Nucleus accumbens (tissue), 56 donors: ENCODE data around the gene HIRIP3.
"Not testable (repeated sequence)": the region's sequence is repeated elsewhere in the genome, so short reads cannot be mapped to it uniquely, and the experiment has no call there.

Experiments
- DNase-seq, 56 donors: peaks; one replicate each; lab custom pipeline; 2025; lab: John Stamatoyannopoulos, UW

The HIRIP3 gene

DNA sequence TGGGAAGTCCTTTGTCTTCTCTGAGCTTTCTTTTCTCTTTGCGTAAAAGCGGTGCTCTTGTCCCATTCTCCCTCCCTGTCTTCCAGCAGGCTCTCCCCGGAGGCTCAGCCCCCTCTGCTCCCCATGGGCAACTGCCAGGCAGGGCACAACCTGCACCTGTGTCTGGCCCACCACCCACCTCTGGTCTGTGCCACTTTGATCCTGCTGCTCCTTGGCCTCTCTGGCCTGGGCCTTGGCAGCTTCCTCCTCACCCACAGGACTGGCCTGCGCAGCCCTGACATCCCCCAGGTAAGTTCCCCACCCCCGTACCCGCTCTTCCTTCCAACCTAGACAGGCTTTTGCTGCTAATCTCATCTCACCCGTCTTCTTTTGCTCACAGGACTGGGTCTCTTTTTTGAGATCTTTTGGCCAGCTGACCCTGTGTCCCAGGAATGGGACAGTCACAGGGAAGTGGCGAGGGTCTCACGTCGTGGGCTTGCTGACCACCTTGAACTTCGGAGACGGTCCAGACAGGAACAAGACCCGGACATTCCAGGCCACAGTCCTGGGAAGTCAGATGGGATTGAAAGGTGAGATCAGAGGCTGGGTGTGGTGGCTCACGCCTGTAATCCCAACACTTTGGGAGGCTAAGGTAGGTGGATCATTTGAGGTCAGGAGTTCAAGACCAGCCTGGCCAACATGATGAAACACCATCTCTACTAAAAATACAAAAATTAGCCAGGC, 32.2 kb downstream of the HIRIP3 start:
- DNase-seq, result no peak

GRCh38 chr16:29962344-29962994, 32.9 kb downstream of the HIRIP3 start:
- DNase-seq, result peak in 5 of 56 donors; percentile 9 to 41 (median 31)

GRCh38 chr16:29961479-29962343, 33.7 kb downstream of the HIRIP3 start, which contains the start of gene TMEM219:
TSS of gene TMEM219 (plus strand) at chr16:29962079. CDS start at chr16:29963144, 1,065 bp downstream.
- peak; percentile 37 to 94 (median 84) for DNase-seq

- DNase-seq, result peak in 1 of 56 donors; percentile 55
Observed at GRCh38 chr16:29961127-29961478, 34.3 kb downstream of the HIRIP3 start.

DNA sequence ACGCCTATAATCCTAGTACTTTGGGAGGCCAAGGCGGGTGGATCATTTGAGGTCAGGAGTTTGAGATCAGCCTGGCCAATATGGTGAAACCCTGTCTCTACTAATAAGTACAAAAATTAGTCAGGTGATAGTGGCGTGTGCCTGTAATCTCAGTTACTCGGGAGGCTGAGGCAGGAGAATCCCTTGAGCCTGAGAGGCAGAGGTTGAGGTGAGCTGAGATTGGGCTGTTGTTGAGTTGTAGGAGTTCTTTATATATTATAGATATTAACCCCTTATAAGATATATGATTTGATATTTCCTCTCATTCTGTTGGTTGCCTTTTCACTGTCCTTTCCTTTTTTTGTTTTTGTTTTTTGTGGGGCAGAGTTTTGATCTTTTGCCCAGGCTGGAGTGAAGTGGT, 35.6 kb downstream of the HIRIP3 start:
- not testable (repeated sequence) for DNase-seq

DNA sequence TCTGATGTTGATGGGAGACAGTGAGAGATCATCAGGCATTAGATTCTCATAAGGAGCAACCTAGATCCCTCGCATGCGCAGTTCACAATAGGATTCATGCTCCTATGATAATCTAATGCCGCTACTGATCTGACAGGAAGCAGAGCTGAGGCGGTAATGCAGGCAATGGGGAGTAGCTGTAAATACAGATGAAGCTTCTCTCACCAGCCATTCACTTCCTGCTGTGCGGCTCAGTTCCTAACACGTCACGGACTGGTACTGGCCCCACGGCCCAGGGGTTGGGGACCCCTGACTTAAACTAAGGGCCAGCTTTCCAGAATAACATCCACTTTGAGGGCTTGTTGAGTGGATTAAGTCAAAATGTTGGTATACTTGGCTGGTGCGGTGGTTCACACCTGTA, 36.1 kb downstream of the HIRIP3 start:
- no peak for DNase-seq

DNA sequence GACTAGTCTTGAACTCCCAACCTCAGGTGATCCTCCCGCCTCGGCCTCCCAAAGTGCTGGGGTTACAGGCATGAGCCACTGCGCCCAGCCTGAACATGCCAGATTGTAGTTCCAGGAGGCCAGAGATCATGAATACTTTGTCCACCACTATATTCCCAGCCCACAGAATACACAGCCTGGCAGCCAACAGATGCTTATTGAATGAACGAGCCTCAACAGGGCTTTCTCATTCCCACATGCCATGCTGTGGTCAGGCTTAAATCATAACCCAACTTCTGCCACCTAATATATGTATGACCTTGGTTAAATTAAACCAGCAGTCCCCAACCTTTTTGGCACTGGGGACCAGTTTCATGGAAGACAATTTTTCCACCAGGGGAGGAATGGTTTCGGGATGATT, 36.7 kb downstream of the HIRIP3 start:
- DNase-seq, result no peak

DNA sequence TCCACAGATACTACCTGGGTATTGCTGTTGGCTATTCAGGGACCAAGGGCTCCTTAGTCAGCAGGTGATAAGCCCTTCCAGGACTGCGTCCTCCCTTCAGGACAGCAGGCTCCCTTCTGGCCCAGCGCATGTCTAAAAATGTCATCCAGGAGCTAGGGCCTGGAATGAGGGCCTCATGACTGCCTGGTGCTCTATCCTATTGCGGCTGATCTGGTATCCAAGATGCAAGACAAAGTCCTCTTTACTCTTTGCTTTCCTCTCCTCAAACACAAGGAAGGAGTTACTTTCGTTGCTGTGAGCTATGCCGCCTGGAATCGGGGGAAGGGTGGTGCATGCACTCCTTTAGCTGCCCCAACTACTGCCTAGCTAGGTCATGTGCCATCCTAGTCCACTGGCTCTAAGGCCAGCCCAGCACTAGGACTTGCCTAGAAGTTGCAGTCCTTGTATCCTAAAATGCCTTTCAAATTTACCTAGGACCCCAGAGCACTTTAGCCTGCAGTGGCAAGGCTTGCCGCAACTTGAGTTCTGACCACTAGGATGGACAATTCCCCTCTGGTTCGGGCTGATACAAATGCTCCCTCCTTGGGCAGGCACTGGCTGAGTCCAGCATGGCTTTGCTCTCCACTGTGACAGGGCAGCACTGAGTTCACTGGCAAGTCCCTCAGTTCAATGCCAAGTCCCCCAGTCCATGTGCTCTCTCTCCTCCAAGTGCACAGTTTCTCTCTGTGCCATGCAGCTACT, 43.6 kb downstream of the HIRIP3 start:
- DNase-seq, result no peak

DNA sequence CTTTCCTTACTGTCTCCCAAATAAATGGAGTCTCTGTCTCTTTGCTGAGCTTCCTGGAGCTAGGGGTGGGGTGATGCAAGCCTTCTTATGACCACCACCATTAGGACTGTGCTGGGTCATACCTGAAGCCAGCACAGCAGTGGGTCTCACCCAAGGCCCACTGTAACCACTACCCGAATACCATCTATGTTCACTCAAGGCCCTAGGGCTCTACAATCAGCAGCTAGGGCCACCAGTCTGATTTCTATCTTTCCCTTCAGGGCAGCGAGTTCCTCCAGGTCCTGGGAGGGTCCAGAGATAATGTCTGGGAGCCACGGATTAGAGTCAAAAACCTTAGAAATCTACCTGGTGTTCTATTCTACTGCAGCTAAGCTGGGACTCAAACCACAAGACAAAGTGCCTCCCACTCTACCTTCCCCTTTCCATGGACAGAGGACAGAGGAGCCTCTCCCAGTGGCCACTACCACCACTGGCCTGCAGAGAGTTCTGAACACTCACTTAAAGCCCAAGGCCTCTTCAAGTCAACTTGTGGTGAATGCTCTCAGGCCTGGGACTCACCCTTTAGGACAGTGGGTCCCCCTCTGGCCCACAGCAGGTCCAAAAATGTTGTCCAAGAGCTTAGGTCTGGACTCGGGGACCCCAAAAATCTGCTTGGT, 44.5 kb downstream of the HIRIP3 start:
- DNase-seq, result no peak

- DNase-seq, result no peak
Observed at GRCh38 chr16:29947897-29948296, 47.5 kb downstream of the HIRIP3 start.

DNA sequence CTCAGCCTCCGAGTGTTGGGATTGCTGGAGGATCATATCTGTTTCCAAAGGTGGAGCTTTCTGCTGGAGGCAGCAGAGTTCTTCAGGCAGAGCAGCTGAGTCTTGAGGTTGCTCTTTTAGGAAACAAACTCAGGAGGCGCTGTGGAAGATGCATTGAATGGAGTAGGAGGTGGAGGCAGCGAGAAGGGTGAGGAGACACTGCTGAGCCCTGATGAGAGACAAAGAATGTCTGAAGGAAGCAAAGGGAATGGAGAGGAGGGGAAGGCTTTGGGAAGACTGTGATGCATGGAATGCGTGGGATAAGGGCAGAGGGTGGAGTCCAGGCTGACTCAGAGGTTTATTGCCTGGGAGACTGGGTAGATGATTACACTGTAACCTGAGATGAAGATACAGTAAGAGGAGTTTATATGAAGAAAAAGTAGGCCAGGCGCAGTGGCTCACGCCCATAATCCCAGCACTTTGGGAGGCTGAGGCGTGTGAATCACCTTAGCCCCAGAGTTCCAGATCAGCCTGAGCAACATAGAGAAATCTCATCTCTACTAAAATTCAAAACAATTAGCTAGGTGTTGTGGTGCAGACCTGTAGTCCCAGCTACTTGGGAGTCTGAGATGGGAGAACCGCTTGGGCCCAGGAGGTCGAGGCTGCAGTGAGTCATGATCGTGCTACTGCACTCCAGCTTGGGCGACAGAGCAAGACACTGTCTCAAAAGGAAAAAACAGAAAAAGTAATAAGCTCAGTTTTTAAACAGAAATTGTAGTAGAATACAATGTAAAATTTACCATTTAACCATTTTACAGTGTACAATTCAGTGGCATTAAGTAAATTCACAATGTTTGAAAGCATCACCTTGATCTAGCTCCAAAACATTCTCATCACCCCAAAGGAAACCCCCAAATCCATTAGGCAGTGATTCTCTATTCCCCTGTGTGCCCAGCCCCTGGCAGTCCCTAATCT, 51.3 kb downstream of the HIRIP3 start:
- DNase-seq, result peak in 33 of 56 donors; percentile 10 to 84 (median 39)
